ENCODE data around the gene LDLRAD4.

Gene LDLRAD4

DNA sequence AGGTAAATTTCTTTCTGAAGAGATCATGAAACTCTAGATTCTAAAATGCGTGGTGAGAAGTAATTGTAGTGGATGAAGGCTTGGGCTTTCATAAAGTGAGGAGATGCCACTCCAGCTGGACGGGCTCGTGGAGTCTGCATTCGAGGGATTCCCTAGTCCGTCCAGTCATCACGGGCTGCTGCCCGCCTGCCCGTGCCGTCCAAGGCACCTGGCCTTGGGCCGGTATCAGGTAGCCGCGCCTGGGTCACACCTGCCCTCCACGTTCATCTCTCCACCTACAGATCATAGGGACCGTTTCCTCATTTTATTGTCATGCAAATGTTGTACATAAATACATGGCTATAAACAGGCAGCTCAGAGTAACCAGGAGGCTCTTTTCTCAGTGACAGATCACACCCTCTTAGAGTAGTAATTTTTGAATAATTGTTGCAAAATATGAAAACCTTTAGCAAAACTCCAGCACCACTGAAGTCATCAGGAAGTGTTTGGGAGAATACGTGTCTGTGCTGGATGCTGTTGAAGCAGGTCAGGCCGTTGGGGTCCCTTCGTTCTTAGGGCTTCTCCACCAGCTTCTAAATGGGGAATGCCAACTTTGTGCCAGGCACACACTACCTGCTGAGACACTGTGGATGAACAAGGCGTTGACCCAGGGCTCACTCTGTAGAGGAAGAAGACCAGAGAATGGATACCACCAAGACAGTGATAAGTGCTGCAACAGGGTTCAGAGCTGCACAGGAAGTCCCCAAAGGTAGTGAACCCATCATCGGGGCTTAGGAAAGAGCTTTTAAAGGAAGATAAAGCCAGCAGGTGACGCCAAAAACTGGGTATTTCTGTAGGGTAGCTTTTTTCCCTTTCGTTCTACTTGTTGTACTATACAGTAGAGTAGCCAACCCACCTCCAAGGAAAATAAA is 395.3 kb downstream of the LDLRAD4 start:
- no peak for DNase-seq

DNA sequence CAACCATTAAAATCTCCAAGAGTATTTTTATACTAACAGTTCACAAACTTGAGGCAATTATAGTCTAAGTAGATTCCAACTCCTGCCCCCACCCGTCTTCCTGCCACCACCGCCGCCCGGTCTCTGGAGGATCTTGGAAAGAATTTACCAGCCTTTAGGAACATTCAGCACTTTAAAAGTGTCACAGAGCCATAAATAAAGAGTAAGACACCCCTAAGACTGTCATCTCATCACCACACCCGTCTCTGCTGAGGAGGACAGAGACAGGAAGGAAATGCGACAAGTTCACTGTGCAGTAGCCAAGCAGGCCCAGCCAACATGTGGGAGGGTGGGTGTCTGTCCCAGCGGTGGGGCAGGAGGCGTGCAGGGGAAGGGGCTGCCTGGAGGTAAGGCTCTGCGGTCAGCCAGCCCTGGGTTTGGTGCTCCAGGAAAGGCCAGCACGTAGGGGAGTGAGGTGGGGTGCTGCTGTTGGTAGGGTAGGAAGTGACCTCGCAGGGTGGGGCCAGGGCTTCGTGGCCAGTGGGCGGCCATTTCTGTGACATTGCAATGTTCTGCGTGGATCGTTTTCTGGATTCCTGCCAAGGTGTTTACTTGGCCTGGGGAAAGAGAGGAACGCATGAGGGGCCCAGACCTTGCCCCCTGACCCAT is 396.2 kb downstream of the LDLRAD4 start:
- peak; percentile 27 for DNase-seq

- DNase-seq: no peak
Measured at GRCh38 chr18:13615432-13615861, 396.9 kb downstream of the LDLRAD4 start.

- DNase-seq: no peak
Measured at GRCh38 chr18:13616041-13616440, 397.5 kb downstream of the LDLRAD4 start.

DNA sequence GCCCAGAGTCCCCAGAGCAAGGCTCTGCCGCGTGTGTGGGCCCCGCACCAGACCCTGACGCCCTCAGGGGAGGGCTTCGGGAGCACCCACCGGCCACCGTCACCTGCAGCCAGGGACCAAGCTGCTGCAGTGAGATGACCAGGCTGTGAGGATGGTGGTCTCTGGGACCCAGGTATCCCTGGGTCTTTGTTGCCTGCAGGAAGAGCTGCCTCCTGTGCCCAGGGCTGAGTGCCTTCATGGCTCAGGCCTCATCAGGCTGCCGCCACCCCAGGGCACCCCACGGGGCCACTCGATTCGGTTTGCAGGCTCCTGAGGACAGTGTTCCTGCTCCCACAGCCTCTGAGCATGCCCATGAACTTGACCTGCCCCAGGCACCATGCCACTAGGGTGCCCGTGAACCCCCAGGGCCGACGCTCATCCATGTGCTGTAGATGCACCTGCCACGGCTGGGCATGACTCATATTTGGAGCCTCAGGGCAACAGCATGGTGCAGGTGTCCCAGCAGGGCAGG is 398.0 kb downstream of the LDLRAD4 start:
- DNase-seq: no peak

DNA sequence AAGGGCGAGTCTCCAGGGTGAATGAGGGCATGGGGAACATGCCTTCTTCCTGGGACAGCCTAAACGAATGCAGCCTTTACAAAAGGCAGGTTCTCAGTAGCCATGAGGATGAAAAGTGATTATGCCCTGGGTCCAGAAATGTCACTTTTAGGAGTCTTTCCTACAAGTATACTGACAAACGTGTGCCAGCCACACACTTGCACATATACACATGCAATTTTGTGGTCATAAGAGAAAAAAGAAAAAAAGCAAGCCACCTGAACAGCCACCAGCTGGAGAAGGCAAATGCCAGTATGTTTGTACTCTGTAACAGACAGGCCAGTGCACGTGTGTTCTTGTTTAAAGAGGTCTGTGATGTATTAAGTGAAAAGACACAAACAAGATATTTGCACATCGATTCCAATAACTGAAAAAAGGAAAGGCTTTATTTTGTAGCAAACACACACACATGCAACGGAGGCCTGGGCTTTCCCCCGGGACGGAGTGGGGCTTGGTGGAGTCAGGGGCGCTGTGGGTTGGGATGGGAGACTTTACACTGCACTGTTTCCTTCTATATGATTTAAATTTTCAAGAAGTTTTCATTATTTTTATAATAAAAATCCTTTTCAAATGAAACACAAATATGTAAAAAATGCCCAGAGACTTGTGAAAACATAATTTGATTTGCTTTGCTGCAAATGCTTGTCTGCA is 399.4 kb downstream of the LDLRAD4 start:
- no peak for DNase-seq

- no peak for DNase-seq
Measured at GRCh38 chr18:13618760-13619438, 400.3 kb downstream of the LDLRAD4 start.

- no peak for DNase-seq
Measured at GRCh38 chr18:13619505-13620205, 401.1 kb downstream of the LDLRAD4 start.

- DNase-seq: no peak
Measured at GRCh38 chr18:13620206-13620672, 401.7 kb downstream of the LDLRAD4 start.

DNA sequence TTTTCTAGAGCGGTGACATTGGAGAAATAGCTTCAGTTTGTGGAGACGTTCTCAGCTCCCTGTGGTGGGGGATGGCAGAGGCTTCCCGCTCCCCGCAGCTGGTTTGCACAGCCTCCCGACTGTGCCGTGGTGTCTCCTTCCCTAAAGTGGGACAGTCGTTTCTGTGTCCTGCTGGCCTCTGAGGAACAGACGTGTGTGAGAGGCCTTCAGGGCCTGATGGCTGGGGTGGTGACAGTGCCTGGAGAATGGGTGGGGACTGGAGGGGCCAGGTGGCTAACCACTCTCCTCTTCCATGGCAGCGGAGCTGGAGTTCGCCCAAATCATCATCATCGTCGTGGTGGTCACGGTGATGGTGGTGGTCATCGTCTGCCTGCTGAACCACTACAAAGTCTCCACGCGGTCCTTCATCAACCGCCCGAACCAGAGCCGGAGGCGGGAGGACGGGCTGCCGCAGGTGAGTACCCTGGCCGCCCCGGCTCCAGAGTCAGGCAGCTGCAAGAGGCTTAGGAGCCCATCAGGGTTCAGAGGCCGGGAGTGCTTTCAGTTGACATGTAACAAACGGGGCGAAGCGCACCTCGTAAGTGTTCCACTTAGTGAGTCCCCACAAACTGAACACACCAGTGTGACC is 402.4 kb downstream of the LDLRAD4 start:
- no peak for DNase-seq

- DNase-seq: no peak
Measured at GRCh38 chr18:13621446-13621849, 402.9 kb downstream of the LDLRAD4 start.

GRCh38 chr18:13621886-13622619 is 403.5 kb downstream of the LDLRAD4 start:
- DNase-seq: no peak

DNA sequence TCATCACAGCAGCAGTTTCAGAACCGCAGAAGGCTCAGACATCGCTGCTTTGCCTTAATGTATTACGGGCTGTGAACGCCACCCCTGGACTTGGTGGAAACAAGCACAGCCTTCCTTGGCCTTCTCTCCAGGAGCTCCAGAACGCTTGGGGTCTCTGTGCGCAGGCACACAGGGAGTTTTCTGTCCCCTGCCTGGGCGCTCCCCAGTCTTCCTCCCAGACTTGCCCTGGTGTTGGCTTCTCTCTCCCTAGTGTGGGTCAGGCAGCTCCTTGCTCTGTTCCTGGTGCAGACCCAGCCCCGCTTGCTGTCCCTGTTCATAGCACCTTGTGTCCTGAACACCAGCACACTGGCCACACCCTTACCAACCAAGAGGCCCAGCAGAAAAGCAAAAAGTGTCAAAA is 404.2 kb downstream of the LDLRAD4 start:
- no peak for DNase-seq

GRCh38 chr18:13623348-13623747 is 404.8 kb downstream of the LDLRAD4 start:
- DNase-seq: no peak

GRCh38 chr18:13623871-13624270 is 405.3 kb downstream of the LDLRAD4 start:
- no peak for DNase-seq

- no peak for DNase-seq
Measured at GRCh38 chr18:13624563-13625237, 406.1 kb downstream of the LDLRAD4 start.

GRCh38 chr18:13625355-13625754 is 406.8 kb downstream of the LDLRAD4 start:
- DNase-seq: no peak

DNA sequence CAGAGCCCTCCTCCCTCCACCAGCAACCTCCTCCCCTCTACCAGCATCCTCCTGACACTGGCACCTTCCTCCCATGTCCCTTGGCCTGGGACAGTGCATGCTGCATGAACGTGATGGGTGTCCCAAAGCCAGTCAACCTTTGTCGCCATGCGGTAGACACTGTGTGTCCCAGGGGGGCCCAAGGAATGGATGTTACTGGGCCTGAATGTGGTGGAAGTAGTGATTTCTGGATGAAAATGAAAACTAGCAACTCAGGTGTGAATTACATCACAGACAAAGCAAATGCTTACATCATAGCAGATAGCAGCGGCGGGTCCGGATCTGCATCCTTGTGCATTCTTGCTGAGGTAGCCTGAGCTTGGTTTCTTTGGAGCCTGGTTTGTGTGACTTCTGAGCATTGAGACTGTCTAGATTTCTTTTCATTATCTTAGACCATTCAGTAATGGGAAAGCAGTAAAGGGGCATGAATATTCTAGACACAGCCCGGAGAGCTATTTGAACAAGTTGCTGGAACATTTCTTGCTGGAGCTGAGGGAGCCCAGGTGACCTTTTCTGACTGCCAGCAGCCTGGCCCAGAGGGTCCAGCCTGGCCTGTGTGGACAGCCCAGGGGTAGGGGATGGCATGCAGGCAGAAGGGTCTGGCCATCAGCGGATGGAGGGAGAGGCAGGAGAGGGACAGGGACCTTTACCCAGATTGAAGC is 407.4 kb downstream of the LDLRAD4 start:
- no peak for DNase-seq

- DNase-seq: no peak
Measured at GRCh38 chr18:13626544-13626908, 408.0 kb downstream of the LDLRAD4 start.

DNA sequence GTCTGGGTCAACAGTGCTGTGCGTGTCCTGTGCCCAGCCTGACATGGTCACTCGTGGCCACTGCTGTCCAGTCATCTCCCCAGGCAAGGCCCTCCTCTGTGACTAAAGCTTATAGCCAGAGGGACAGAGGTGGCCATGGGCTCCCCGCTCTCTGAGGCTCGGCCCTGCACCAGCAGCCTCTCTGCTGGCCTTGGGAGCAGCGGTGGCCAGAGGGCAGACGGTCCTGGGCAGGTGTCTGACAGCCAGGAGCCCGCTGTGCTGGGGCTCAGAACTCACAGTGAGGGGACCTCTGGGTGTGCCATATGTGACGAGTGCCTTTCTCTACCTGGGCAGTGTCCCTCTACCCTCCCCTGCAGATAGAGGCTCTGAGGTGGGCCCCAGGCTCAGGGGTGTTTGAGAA is 409.1 kb downstream of the LDLRAD4 start:
- DNase-seq: no peak

All from stimulated activated CD4-positive, alpha-beta T cell treated with anti-CD3 and anti-CD28 coated beads, Interleukin-1b, Interleukin-23, amount 100 ng/mL, for 48 hours (primary cell).